H1 (cell line): ENCODE measurements around the gene PTPRC. TPM values are rescaled to one million over a fixed set of nuclear protein-coding genes. Genes with fewer than 3 reads are reported as not detected.

Source experiments
- CHD7 ChIP-seq: fragments of 300-600 bp; sonication (generic); IDR thresholded peaks from 2 replicates; pipeline ENCODE4 v1.7.1; 2012; ENCODE audit warnings: low read length, moderate library complexity, mild to moderate bottlenecking, inconsistent platforms; ENCODE audit not compliant: insufficient replicate concordance
- EP300 ChIP-seq, 2 experiments: IDR thresholded peaks; 1 replicate in 1 of 2; 2 replicates in 1 of 2; pipeline ENCODE4 v1.6.1; 2011 to 2012; ENCODE audit warnings: low read depth in 2 of 2, low read length in 2 of 2, mild to moderate bottlenecking in 2 of 2, borderline replicate concordance in 1 of 2, inconsistent platforms in 1 of 2, moderate library complexity in 1 of 2
- FOSL1 ChIP-seq: IDR thresholded peaks from 2 replicates; pipeline ENCODE4 v1.6.1; 2011; ENCODE audit warnings: mild to moderate bottlenecking, low read depth, low read length, moderate library complexity; ENCODE audit not compliant: insufficient read depth
- POLR2A ChIP-seq, 2 experiments: IDR thresholded peaks; 1 replicate in 1 of 2; 2 replicates in 1 of 2; pipeline ENCODE4 v1.6.1; 2011; ENCODE audit warnings: low read depth in 2 of 2, low read length in 2 of 2, mild to moderate bottlenecking in 2 of 2; ENCODE audit errors: control extremely low read depth in 1 of 2
- POLR2AphosphoS5 ChIP-seq: IDR thresholded peaks from 2 replicates; pipeline ENCODE4 v1.6.1; 2011; ENCODE audit warnings: low read depth, low read length
- RNF2 ChIP-seq: fragments of 200-900, 300-1000 bp; sonication (generic); IDR thresholded peaks from 2 replicates; pipeline ENCODE4 v1.7.1; 2016; ENCODE audit warnings: borderline replicate concordance, low read depth, mild to moderate bottlenecking, antibody characterized with exemption, low read length; ENCODE audit not compliant: poor library complexity, severe bottlenecking; ENCODE audit errors: missing control alignments
- SP4 ChIP-seq: IDR thresholded peaks from 2 replicates; pipeline ENCODE4 v1.6.1; 2012; ENCODE audit warnings: low read length, inconsistent platforms
- TEAD4 ChIP-seq: IDR thresholded peaks from 2 replicates; pipeline ENCODE4 v1.6.1; 2012; ENCODE audit warnings: low read depth, low read length, inconsistent platforms, mixed read lengths
- polyA plus RNA-seq, 7 experiments: library from polyadenylated mRNA; depleted of rRNA in 3 of 7; stranded (reverse) in 5 of 7; unstranded in 2 of 7; fragments of >200 nt in 5 of 7; fragments of 200-250 nt in 2 of 7; gene quantifications; 1 replicate in 5 of 7; 2 replicates in 1 of 7; 4 replicates in 1 of 7; pipeline versions ENCODE4 v1.2.1 to v1.2.3, GENCODE V29; 2011 to 2013; ENCODE audit warnings: missing spikeins in 2 of 7, mixed read lengths in 2 of 7
- total RNA-seq: library from RNA; stranded (reverse); fragmentation: NEBNext Ultra II Directional; extraction: Animal tissue kit (Norgen Biotek cat#: 25700); gene quantifications from 2 replicates; pipeline ENCODE4 v1.2.1, GENCODE V29; 2021

PTPRC gene
- total and polyA plus RNA-seq, 2 of the 8 experiments (the other 6 are each of a cell fraction or from before 2014, with no cell fraction given), result 0.05 TPM; not detected in 1

- no peak for TF ChIP-seq CHD7
- TF ChIP-seq POLR2AphosphoS5, result no peak
- no peak for TF ChIP-seq TEAD4
- no peak for TF ChIP-seq SP4
- TF ChIP-seq RNF2, result no peak
- no peak for TF ChIP-seq FOSL1
- no peak for TF ChIP-seq EP300 (IDR thresholded peaks at IDR 0.05; ENCODE audit: borderline replicate concordance in 1 of 2, low read depth in 2 of 2, low read length in 2 of 2)
- no peak for TF ChIP-seq POLR2A (IDR thresholded peaks at IDR 0.05; ENCODE audit: control extremely low read depth in 1 of 2, low read depth in 2 of 2, low read length in 2 of 2)
Measured at GRCh38 chr1:198640174-198640573, 1.3 kb downstream of the PTPRC start (continued).
